Activated naive CD4-positive, alpha-beta T cell treated with anti-CD3 and anti-CD28 coated beads, Interleukin-2, amount 50 U/mL, for 24 hours (primary cell): ENCODE measurements around the gene OXA1L.
"Not testable (repeated sequence)": the region's sequence is repeated elsewhere in the genome, so short reads cannot be mapped to it uniquely, and the experiment has no call there.

ENCODE experiments used
- H3K27ac Mint-ChIP-seq: one replicate; pipeline ENCODE4 v1.8.0; 2021; ENCODE audit warnings: mild to moderate bottlenecking, mixed read lengths
- H3K27me3 Mint-ChIP-seq: one replicate; pipeline ENCODE4 v1.8.0; 2021; ENCODE audit warnings: mixed read lengths
- H3K36me3 Mint-ChIP-seq: one replicate; pipeline ENCODE4 v1.8.0; 2021; ENCODE audit warnings: mixed read lengths
- H3K4me1 Mint-ChIP-seq: one replicate; pipeline ENCODE4 v1.8.0; 2021; ENCODE audit warnings: mixed read lengths
- H3K4me3 Mint-ChIP-seq: one replicate; pipeline ENCODE4 v1.8.0; 2021; ENCODE audit warnings: mild to moderate bottlenecking, mixed read lengths
- H3K9me3 Mint-ChIP-seq: one replicate; pipeline ENCODE4 v1.8.0; 2021; ENCODE audit warnings: mixed read lengths

Gene OXA1L

GRCh38 chr14:22766457-22767322 lies at the start of gene OXA1L:
Gene OXA1L, plus strand, starts transcription at chr14:22766688. Its CDS starts 14 bp downstream, at chr14:22766702.
- H3K27ac Mint-ChIP-seq = peak within 1 kb of the TSS; percentile 99
- H3K27me3 Mint-ChIP-seq = no peaks in the 10 kb centered on the region
- peaks cover 44% of the 10 kb centered on the region for H3K36me3 Mint-ChIP-seq
- H3K9me3 Mint-ChIP-seq = no peaks in the 10 kb centered on the region
- H3K4me1 Mint-ChIP-seq = peaks cover 37% of the 10 kb centered on the region
- peak within 1 kb of the TSS; percentile 96 for H3K4me3 Mint-ChIP-seq

- Mint-ChIP-seq H3K27me3 (peaks cover 2% of the 10 kb centered on the region), H3K9me3 (no peaks in the 10 kb centered on the region), H3K36me3 (no peaks in the 10 kb centered on the region), H3K4me3 (no peak overlapping the region), H3K27ac (peak overlapping the region; percentile 33), H3K4me1 (peaks cover 7% of the 10 kb centered on the region)
These were observed 48.4 kb upstream of the OXA1L start for GRCh38 chr14:22718091-22718490.

GRCh38 chr14:22721213-22721612 lies 45.3 kb upstream of the OXA1L start:
- no peaks in the 10 kb centered on the region for H3K36me3 Mint-ChIP-seq
- no peak overlapping the region for H3K4me3 Mint-ChIP-seq
- H3K4me1 Mint-ChIP-seq = no peaks in the 10 kb centered on the region
- no peaks in the 10 kb centered on the region for H3K27me3 Mint-ChIP-seq
- H3K9me3 Mint-ChIP-seq = no peaks in the 10 kb centered on the region
- no peak overlapping the region for H3K27ac Mint-ChIP-seq

GRCh38 chr14:22723815-22724214 lies 42.7 kb upstream of the OXA1L start:
- Mint-ChIP-seq H3K4me1 (no peaks in the 10 kb centered on the region), H3K9me3 (no peaks in the 10 kb centered on the region), H3K4me3 (no peak overlapping the region), H3K27me3 (no peaks in the 10 kb centered on the region), H3K27ac (no peak overlapping the region), H3K36me3 (no peaks in the 10 kb centered on the region)

DNA sequence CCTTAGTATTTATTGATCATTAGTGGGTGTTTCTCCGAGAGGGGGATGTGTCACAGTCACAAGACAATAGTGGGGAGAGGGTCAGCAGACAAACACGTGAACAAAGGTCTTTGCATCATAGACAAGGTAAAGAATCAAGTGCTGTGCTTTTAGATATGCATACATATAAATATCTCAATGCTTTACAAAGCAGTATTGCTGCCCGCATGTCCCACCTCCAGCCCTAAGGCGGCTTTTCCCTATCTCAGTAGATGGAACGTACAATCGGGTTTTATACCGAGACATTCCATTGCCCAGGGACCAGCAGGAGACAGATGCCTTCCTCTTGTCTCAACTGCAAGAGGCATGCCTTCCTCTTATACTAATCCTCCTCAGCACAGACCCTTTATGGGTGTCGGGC lies 41.6 kb upstream of the OXA1L start:
- not testable (repeated sequence) for H3K36me3 Mint-ChIP-seq, H3K27me3 Mint-ChIP-seq, H3K4me1 Mint-ChIP-seq, H3K9me3 Mint-ChIP-seq, H3K27ac Mint-ChIP-seq, H3K4me3 Mint-ChIP-seq

DNA sequence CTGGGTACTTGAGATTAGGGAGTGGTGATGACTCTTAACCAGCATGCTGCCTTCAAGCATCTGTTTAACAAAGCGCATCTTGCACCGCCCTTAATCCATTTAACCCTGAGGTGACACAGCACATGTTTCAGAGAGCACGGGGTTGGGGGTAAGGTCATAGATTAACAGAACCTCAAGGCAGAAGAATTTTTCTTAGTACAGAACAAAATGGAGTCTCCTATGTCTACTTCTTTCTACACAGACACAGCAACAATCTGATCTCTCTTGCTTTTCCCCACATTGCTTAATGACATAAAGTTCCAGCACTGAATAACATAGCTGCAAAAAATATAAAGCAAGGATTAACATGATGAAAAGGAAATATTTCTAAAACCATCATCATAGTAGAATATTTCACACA lies 41.1 kb upstream of the OXA1L start:
- not testable (repeated sequence) for H3K4me1 Mint-ChIP-seq, H3K36me3 Mint-ChIP-seq, H3K4me3 Mint-ChIP-seq, H3K9me3 Mint-ChIP-seq, H3K27ac Mint-ChIP-seq, H3K27me3 Mint-ChIP-seq

DNA sequence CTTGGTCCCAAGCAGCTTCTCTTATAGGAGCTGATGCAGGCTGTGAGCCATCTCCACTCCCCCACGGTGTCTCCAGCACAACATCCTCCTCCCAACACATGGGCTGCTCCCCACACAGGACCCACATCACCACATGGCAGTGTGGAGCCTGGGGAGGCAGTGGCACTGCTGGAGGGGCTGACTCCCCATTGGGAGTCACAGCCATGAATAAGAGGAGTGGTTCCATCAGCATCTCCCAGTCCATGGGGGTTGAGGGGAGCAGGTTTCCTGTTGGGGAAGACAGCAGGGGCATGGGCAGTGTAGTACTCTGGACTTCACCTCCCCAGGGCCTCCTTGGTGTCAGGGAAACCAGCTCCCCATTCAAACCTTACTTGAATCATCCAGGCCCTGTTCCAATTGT lies 40.5 kb upstream of the OXA1L start:
- H3K4me1 Mint-ChIP-seq = no peaks in the 10 kb centered on the region
- H3K9me3 Mint-ChIP-seq = no peaks in the 10 kb centered on the region
- H3K36me3 Mint-ChIP-seq = no peaks in the 10 kb centered on the region
- no peak overlapping the region for H3K4me3 Mint-ChIP-seq
- H3K27ac Mint-ChIP-seq = no peak overlapping the region
- no peaks in the 10 kb centered on the region for H3K27me3 Mint-ChIP-seq

- H3K27me3 Mint-ChIP-seq, H3K9me3 Mint-ChIP-seq, H3K36me3 Mint-ChIP-seq, H3K4me3 Mint-ChIP-seq, H3K27ac Mint-ChIP-seq, H3K4me1 Mint-ChIP-seq: not testable (repeated sequence)
These were observed 34.4 kb upstream of the OXA1L start for GRCh38 chr14:22732062-22732461.

DNA sequence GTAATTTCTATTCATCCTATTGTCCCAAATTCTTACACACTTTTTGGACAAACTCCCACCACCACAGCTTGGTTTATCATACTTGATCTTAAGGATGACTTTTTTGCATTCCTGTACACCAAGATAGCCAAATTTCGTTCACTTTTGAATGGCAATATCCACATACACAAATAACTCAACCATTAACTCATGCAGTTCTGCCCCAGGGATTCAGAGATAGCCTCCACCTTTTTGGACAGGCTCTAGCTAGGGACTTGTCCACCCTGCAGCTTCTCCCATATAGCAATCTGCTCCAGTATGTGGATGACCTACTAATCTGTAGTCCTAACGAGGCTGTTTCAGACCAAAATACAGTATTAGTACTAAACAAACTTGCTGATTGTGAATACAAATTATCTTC lies 32.7 kb upstream of the OXA1L start:
- H3K36me3 Mint-ChIP-seq = no peaks in the 10 kb centered on the region
- H3K4me1 Mint-ChIP-seq = peaks cover 5% of the 10 kb centered on the region
- no peak overlapping the region for H3K27ac Mint-ChIP-seq
- no peaks in the 10 kb centered on the region for H3K27me3 Mint-ChIP-seq
- H3K4me3 Mint-ChIP-seq = no peak overlapping the region
- H3K9me3 Mint-ChIP-seq = no peaks in the 10 kb centered on the region

DNA sequence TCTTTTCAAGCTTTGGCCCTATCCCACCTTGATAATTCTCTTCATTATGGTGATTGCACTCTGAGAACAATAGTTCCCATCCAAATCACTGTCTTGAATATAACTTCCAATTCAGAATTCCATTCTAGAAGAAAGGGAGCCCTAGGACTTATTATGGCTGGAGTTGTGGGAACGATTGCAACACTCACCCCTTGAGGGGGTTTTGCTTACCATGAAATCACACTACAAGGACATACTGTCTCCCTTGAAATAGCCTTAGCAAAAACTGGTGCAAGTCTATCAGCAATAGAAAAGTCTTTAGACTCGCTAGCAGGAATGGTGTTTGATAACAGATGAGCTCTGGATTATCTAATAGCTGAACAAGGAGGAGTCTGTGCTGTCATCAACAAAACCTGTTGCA lies 31.4 kb upstream of the OXA1L start:
- Mint-ChIP-seq H3K36me3 (no peaks in the 10 kb centered on the region), H3K4me1 (peaks cover 5% of the 10 kb centered on the region), H3K27ac (no peak overlapping the region), H3K9me3 (no peaks in the 10 kb centered on the region), H3K4me3 (no peak overlapping the region), H3K27me3 (no peaks in the 10 kb centered on the region)

GRCh38 chr14:22736384-22736783 lies 30.1 kb upstream of the OXA1L start:
- not testable (repeated sequence) for H3K27me3 Mint-ChIP-seq

GRCh38 chr14:22737052-22737451 lies 29.4 kb upstream of the OXA1L start:
- no peaks in the 10 kb centered on the region for H3K27me3 Mint-ChIP-seq
- H3K36me3 Mint-ChIP-seq = no peaks in the 10 kb centered on the region
- peaks cover 5% of the 10 kb centered on the region for H3K4me1 Mint-ChIP-seq
- H3K27ac Mint-ChIP-seq = peak overlapping the region; percentile 36
- no peaks in the 10 kb centered on the region for H3K9me3 Mint-ChIP-seq
- no peak overlapping the region for H3K4me3 Mint-ChIP-seq

More at GRCh38 chr14:22736384-22736783, 30.1 kb upstream of the OXA1L start:
- not testable (repeated sequence) for H3K36me3 Mint-ChIP-seq, H3K9me3 Mint-ChIP-seq, H3K27ac Mint-ChIP-seq, H3K4me3 Mint-ChIP-seq, H3K4me1 Mint-ChIP-seq

DNA sequence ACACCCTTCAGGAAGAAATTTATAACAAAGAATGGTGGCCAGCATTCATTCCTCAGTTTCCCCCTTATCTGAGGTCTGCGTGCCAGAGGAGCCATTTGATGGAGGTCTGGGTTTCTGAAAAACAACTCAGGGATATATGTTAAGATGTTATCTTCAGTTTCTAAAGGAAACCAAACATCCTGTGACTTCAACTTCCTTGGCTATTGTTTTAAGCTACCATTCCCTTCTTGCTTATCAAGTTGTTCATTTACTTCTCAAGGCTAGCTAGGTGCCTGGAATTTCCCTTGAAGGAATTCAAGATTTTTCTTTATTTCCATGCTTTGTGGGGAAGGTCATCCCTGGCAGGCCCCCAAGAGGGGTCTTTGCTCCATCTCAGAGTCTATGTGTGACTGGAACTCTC lies 27.1 kb upstream of the OXA1L start:
- Mint-ChIP-seq H3K9me3 (no peaks in the 10 kb centered on the region), H3K4me1 (peaks cover 5% of the 10 kb centered on the region), H3K36me3 (no peaks in the 10 kb centered on the region), H3K27ac (no peak overlapping the region), H3K4me3 (no peak overlapping the region), H3K27me3 (no peaks in the 10 kb centered on the region)

GRCh38 chr14:22740020-22740419 lies 26.5 kb upstream of the OXA1L start:
- Mint-ChIP-seq H3K4me3 (no peak overlapping the region), H3K36me3 (no peaks in the 10 kb centered on the region), H3K27me3 (no peaks in the 10 kb centered on the region), H3K4me1 (peaks cover 5% of the 10 kb centered on the region), H3K9me3 (no peaks in the 10 kb centered on the region), H3K27ac (no peak overlapping the region)

GRCh38 chr14:22747769-22748168 lies 18.7 kb upstream of the OXA1L start:
- peaks cover 9% of the 10 kb centered on the region for H3K27me3 Mint-ChIP-seq

GRCh38 chr14:22748206-22748605 lies 18.3 kb upstream of the OXA1L start:
- Mint-ChIP-seq H3K4me1 (peaks cover 13% of the 10 kb centered on the region), H3K9me3 (no peaks in the 10 kb centered on the region), H3K27ac (no peak overlapping the region), H3K4me3 (no peak overlapping the region), H3K36me3 (peaks cover 3% of the 10 kb centered on the region), H3K27me3 (peaks cover 12% of the 10 kb centered on the region)

More at GRCh38 chr14:22747769-22748168, 18.7 kb upstream of the OXA1L start:
- peaks cover 3% of the 10 kb centered on the region for H3K36me3 Mint-ChIP-seq
- H3K27ac Mint-ChIP-seq = no peak overlapping the region
- H3K9me3 Mint-ChIP-seq = no peaks in the 10 kb centered on the region
- peaks cover 13% of the 10 kb centered on the region for H3K4me1 Mint-ChIP-seq
- no peak overlapping the region for H3K4me3 Mint-ChIP-seq

DNA sequence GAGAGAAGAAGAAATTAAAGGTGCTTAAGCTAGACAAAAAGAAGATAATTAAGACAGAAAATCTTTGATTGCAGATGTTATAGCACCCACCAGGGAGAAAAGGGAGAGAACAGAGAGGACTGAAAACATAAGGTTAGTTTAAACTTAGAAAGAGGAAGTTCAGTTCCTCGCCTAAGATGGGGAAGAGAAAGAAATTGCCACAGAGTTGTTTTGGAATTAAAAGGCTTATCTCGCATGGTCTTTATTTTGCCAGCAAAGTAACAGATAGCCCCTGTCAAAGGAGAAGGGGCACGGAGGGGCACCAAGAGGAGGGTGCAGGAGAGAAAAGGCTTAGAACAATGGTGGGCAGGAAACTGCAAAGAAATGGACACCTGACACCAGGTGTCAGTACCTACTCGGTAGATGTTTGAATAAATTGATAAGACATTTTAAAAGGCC lies 17.8 kb upstream of the OXA1L start:
- Mint-ChIP-seq H3K9me3 (no peaks in the 10 kb centered on the region), H3K4me3 (no peak overlapping the region), H3K27ac (no peak overlapping the region), H3K4me1 (peaks cover 13% of the 10 kb centered on the region), H3K36me3 (peaks cover 3% of the 10 kb centered on the region), H3K27me3 (peaks cover 12% of the 10 kb centered on the region)
